Stimulated activated CD4-positive, alpha-beta T cell treated with anti-CD3 and anti-CD28 coated beads, Interleukin-15, amount 100 ng/mL, for 24 hours (primary cell): ENCODE data around the gene PSG7.
"Not testable (repeated sequence)": the region's sequence is repeated elsewhere in the genome, so short reads cannot be mapped to it uniquely, and the experiment has no call there.

Source experiments
- DNase-seq: peaks from one replicate; pipeline ENCODE4 v3.0.0-alpha.2; 2020

Gene PSG7

DNA sequence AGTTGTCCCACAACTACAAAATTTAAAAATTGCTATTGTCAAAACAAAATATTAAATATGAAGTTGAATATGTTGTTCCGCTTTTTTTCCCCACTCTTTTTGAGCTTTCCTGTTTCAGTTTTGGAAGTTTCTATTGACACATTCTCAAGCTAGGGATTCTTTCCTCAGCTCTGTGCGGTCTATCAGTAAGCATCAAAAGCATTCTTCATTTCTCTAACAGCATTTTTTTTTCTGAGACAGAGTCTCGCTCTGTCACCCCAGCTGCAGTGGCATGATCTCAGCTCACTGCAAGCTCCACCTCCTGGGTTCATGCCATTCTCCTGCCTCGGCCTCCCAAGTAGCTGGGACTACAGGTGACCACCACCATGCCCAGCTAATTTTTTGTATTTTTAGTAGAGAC is 24.1 kb downstream of the PSG7 start:
- not testable (repeated sequence) for DNase-seq

- DNase-seq: not testable (repeated sequence)
Observed at GRCh38 chr19:42911731-42912130, 25.3 kb downstream of the PSG7 start.

DNA sequence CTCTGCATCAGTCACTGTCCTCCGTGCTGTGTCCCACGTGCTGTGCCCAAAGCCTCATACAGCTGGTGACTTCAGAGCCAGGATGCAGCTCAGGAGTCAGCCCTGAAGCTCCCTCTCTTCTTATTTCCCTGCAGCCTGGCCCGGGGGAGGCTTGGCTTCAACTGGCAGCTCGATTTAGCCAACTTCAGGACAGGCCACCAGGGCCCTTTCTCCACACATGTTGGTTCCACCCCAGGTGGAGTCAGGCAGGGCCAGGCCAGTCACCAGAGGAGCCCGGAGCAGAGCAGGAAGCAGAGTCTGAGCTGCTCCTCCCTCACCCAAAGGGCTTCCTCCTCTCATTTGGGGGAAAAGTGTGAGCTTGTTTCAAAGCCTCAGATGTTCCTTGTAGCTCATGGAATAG is 30.8 kb downstream of the PSG7 start:
- DNase-seq: not testable (repeated sequence)

GRCh38 chr19:42900561-42900960 is 36.4 kb downstream of the PSG7 start:
- not testable (repeated sequence) for DNase-seq

- not testable (repeated sequence) for DNase-seq
Observed at GRCh38 chr19:42899674-42900073, 37.3 kb downstream of the PSG7 start.

- not testable (repeated sequence) for DNase-seq
Observed at GRCh38 chr19:42899110-42899509, 37.9 kb downstream of the PSG7 start.

DNA sequence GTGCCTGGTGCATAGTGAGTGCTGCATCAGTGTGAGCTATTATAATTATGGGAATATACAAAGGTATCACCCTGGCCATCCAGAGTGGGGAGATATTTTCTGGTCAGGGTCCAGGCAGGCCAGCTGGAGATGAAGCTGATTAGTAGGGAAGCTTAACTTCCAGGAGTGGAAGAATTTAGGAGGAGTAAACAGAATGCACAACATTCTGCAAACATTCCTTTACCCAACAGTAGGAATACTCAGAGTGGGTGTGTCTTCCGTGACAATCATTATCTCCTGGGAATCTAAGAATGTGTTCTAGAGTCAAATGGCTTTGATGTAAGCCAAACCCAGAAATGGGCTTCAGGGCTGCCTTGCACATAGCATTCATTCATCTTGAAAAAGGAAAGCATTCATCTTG is 38.4 kb downstream of the PSG7 start:
- not testable (repeated sequence) for DNase-seq

DNA sequence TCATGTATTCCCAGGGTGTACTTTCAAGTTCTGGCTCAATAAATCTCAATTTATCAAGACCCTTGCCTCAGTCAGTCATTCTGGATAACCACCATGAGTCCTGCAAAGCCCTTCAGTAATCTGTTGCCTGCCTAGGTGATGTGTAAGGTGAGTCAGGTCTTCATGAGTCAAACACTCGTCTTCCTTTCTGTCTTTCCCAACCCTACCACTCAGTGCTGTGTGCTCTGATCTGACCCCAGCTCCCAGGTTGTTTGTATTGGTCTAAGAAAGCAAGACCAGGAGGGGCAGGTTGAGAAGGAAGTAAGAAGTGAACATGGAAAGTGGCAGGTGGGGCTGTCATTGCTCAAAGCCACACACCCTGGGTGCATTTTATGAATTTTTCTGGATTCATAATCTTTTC is 39.3 kb downstream of the PSG7 start:
- not testable (repeated sequence) for DNase-seq

GRCh38 chr19:42890446-42890845 is 46.6 kb downstream of the PSG7 start:
- not testable (repeated sequence) for DNase-seq

DNA sequence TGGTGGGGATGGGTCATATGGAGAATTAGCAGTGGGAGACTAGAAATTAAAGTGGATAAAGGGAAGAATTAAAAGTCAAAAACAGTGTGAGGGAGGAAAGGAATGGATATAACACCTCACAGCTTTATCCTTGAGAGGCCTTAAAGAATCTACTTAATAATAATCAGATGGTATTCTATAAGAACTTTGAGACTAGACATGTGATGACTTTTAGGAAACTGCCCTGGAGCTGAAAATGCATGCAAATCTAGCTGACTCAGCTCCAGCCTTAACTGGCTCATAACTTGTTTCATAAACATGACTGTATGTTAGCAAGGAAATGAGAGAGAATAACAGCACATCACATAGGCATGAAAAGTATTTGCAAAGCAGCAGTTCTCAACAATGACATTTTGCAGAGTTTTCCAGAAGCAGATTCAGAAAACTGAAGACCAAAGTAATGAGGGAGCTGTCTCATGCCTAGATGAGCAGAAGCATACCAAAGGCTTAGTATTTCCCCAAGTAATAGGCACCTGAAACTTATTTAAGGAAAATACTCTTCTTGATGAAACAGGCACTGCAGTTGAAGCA is 49.0 kb downstream of the PSG7 start:
- DNase-seq: not testable (repeated sequence)

DNA sequence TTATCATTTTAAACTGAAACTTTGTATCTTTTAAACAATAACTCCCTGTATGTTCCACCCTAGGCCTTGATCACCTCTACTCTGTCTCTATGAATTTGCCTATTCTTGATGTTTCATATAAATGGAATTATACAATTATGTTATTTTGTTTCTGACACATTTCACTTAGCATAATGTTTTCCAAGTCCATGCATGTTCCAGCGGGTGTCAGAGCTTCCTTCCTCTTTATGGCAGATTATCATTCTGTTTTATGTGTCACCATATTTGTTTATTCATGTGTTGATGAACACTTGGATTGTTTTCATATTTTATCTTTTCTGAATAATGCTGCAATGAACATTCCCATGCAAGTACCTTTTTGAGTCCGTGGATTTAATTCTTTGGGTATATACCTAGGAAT is 54.3 kb downstream of the PSG7 start:
- not testable (repeated sequence) for DNase-seq

GRCh38 chr19:42882010-42882409 is 55.0 kb downstream of the PSG7 start:
- DNase-seq: not testable (repeated sequence)

- DNase-seq: peak; percentile 4
Observed at GRCh38 chr19:42881279-42881678, 55.7 kb downstream of the PSG7 start.

DNA sequence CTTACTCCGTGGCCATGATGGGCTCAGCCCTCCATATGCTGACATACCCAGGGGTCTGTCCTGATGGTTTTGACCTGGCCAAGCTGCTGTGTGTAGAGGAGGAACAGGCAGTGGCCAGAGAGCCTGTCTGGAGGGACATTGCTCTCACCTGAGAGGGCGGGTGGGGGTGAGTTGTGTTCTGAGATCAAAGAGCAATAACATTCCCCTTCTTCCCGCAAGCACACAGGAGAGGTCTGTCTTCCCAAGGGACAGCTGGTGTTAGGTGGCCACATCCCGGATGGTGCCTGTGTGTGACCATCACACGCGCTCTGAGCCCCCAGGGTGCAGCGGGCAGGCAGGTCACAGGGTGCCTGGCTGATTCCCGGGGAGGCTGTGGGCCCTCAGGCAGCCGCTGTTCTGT is 56.4 kb downstream of the PSG7 start:
- not testable (repeated sequence) for DNase-seq

DNA sequence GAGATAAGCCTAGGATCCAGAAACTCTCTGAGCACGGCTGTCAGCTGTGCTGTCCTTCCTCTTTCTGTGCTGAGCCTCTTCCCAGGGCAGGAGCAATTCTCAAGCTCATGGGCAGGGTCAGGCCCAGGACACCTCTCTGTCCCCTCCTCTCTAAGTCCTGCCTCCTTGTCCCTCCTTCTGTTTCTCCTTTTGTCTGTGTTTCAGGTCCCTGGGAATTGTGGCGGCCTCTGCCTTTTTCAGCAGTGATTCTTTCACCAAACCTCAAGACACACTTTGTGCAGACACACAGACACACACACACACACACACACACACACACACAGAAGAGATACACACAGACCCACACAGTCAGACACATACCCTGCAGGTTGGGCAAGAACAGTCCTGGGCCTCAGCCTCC is 57.4 kb downstream of the PSG7 start, which contains the start of gene PSG1:
Gene PSG1 (minus strand): TSS at position 101 of the 400 bp plus-strand sequence. CDS start 132 bp downstream, outside the sequence.
- DNase-seq: no peak

DNA sequence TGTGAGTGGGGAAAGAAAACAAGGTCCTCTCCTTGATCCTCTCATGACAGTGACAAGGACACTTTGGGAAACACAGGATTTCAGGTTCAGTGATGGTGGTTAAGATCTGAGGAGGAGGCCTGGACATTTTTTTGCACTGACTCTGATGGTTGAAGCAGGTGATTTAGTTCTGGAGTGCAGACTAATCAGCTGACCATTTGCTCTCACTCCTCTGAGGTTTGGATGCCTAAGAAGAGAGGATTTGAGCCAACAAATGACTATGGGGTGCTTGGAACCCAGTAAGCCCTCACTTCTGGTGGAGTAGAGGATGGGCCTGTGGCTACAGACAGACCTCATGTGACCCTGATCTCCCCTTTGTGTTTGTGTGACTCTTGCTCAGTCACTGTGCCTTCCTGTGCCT is 60.4 kb downstream of the PSG7 start:
- DNase-seq: not testable (repeated sequence)

DNA sequence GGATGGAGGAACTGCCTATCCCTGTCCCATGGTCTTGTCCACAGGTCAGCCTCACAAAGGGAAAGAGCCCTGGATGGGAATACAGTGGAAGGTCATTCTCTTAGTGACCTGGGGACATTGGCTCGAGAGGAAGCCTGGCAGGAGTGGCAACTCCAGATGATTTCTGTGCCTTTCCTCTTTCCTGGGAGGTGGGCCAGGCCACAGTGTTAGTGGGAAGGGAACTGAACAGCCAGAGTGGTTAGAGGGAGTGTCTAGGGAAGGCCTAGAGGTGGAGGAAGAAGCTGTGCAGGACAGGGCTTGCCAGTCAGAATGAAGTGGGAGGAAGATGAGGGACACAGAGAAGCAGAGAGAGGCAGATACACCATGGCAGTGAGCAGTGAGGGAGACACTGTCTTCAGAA is 61.1 kb downstream of the PSG7 start:
- not testable (repeated sequence) for DNase-seq

DNA sequence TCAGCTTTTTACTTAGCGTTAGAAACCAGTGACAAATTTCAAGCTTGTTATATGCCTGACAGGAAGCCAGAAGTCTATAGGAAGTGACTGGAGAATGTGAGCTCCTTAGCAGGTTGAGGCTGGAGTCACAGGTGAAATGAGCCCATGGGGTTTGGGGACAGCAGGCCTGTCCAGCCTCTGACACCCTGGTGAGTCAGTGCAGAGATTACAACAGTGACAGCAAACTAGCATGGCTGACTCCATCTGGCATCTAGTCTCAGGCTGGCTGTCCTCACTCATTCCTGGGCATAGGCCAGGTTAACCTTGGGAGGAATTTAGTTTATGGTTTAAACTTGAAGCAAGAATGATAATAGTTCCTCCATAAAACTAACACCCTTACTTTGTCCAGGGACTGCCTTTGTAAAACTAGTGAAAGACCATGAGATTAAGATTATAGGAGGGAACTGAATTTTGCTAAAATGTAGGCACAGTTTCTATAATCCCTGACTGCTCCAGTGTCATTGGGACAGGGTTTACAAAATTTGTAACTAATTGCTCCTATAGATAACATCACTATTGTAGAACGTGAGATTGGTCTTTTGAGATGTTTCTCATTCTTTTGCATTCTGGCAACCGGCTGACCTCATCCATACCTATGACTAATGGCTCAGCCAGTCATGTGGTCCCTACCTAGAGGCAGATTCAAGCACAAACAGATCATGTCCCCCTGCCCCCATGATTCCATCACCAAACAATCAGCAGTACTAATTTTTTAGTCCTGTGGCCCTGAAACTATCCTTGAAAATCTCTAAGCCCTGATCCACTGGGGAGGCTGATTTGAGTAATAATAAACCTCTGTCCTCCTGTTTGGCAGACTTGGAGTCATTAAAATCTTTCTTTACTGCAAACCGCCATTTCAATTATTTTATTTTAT is 61.9 kb downstream of the PSG7 start:
- DNase-seq: not testable (repeated sequence)

DNA sequence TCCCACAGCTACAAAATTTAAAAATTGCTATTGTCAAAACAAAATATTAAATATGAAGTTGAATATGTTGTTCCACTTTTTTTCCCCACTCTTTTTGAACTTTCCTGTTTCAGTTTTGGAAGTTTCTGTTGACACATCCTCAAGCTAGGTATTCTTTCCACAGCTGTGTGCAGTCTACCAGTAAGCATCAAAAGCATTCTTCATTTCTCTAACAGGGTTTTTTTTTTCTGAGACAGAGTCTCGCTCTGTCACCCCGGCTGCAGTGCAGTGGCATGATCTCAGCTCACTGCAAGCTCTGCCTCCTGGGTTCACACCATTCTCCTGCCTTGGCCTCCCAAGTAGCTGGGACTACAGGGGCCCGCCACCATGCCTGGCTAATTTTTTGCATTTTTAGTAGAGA is 62.9 kb downstream of the PSG7 start:
- DNase-seq: not testable (repeated sequence)
